GM21786 (cell line): Measurements from ENCODE around the gene TMEM238L.

Experiments used
- ATAC-seq: cut with Tn5 transposase; IDR thresholded peaks from one replicate; pipeline ENCODE4 v1.9.1; 2021; ENCODE audit not compliant: unreplicated experiment

Gene TMEM238L

GRCh38 chr17:10775740-10776356, 28.1 kb downstream of the TMEM238L start:
- ATAC-seq = no peak

GRCh38 chr17:10775058-10775457, 28.8 kb downstream of the TMEM238L start:
- no peak for ATAC-seq

- no peak for ATAC-seq
Observed at GRCh38 chr17:10773391-10773790, 30.5 kb downstream of the TMEM238L start.

- ATAC-seq = no peak
Observed at GRCh38 chr17:10772425-10773380, 31.2 kb downstream of the TMEM238L start.

GRCh38 chr17:10771148-10771547, 32.8 kb downstream of the TMEM238L start:
- no peak for ATAC-seq

GRCh38 chr17:10769840-10770239, 34.1 kb downstream of the TMEM238L start:
- no peak for ATAC-seq

GRCh38 chr17:10768750-10769251, 35.1 kb downstream of the TMEM238L start:
- ATAC-seq = no peak

- no peak for ATAC-seq
Observed at GRCh38 chr17:10767232-10767631, 36.7 kb downstream of the TMEM238L start.

- ATAC-seq = no peak
Observed at GRCh38 chr17:10762037-10762436, 41.9 kb downstream of the TMEM238L start.

- no peak for ATAC-seq
Observed at GRCh38 chr17:10761281-10761680, 42.6 kb downstream of the TMEM238L start.

- ATAC-seq = no peak
Observed at GRCh38 chr17:10758062-10758461, 45.8 kb downstream of the TMEM238L start.

GRCh38 chr17:10757647-10758046, 46.3 kb downstream of the TMEM238L start:
- ATAC-seq = no peak

GRCh38 chr17:10757067-10757466, 46.8 kb downstream of the TMEM238L start:
- no peak for ATAC-seq

- ATAC-seq = no peak
Observed at GRCh38 chr17:10756619-10757018, 47.3 kb downstream of the TMEM238L start.

GRCh38 chr17:10756185-10756584, 47.7 kb downstream of the TMEM238L start:
- ATAC-seq = no peak

- no peak for ATAC-seq
Observed at GRCh38 chr17:10755592-10756127, 48.2 kb downstream of the TMEM238L start.

- ATAC-seq = no peak
Observed at GRCh38 chr17:10754861-10755591, 48.9 kb downstream of the TMEM238L start.

- no peak for ATAC-seq
Observed at GRCh38 chr17:10754109-10754508, 49.8 kb downstream of the TMEM238L start.

- ATAC-seq = no peak
Observed at GRCh38 chr17:10752696-10753095, 51.2 kb downstream of the TMEM238L start.

- ATAC-seq = no peak
Observed at GRCh38 chr17:10751563-10751962, 52.3 kb downstream of the TMEM238L start.

GRCh38 chr17:10750210-10750609, 53.7 kb downstream of the TMEM238L start:
- ATAC-seq = no peak
